ENCODE results near the gene TMEM134.

DNA sequence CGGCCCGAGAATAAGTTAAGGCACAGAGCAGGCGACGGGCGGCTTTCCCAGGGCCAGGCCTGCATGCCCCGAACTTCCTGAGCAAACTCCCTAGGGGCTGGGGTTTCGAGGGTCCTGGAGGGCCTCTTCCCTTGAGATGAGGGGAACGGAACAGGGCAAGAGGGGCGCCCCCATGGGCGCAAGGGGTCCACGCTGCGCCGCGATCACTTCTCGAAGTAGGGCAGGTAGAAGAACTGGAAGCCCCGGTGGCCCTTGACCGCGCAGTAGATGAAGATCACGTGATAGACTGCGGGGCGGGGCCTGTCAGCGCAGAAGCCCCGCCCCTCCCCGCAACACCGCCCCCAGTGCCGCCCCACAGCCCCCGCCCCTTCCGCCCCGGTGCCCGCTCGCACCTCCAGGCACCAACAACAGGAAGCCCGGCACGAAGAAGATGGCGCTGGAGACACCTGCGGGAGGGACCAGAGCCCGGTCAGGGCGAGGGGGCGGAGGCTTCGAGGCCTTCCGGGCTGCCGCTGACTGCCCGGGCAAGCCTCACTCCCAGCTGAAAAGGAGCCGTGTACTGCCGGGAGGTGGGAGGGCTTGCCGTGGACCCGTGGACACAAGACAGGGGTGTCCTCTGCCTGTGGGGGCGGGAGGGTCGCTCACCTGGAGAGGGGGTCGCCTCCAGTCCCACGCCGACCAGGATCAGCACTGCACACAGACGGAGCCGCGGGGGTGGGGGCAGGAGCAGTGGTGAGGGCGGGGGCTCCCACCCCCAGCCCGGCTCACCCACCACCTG lies 4.5 kb downstream of the TMEM134 start:
- TF ChIP-seq, protein P1, sequence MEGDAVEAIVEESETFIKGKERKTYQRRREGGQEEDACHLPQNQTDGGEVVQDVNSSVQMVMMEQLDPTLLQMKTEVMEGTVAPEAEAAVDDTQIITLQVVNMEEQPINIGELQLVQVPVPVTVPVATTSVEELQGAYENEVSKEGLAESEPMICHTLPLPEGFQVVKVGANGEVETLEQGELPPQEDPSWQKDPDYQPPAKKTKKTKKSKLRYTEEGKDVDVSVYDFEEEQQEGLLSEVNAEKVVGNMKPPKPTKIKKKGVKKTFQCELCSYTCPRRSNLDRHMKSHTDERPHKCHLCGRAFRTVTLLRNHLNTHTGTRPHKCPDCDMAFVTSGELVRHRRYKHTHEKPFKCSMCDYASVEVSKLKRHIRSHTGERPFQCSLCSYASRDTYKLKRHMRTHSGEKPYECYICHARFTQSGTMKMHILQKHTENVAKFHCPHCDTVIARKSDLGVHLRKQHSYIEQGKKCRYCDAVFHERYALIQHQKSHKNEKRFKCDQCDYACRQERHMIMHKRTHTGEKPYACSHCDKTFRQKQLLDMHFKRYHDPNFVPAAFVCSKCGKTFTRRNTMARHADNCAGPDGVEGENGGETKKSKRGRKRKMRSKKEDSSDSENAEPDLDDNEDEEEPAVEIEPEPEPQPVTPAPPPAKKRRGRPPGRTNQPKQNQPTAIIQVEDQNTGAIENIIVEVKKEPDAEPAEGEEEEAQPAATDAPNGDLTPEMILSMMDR (IDR thresholded peaks at IDR 0.05), result no peak
- TF ChIP-seq POLR2AphosphoS5 (IDR thresholded peaks at IDR 0.05), result peak in 2 of 3 donors; percentile 40 to 55
